22Rv1 (cell line): ENCODE results near the gene TRAM2.

ENCODE experiments used
- H3K27ac ChIP-seq: fragments of 450-650 bp; 2 replicates; pipeline ENCODE4 v1.5.1; 2017
- ZFX ChIP-seq: fragments of 450-650 bp; IDR thresholded peaks from 2 replicates; pipeline ENCODE4 v1.6.1; 2017; ENCODE audit warnings: antibody characterized with exemption, borderline replicate concordance
- TF ChIP-seq, protein P1 (sequence below): fragments of 450-650 bp; IDR thresholded peaks from 2 replicates; pipeline ENCODE4 v1.5.1; 2017; ENCODE audit warnings: mild to moderate bottlenecking

TRAM2 gene

GRCh38 chr6:52457096-52457495 is 119.8 kb downstream of the TRAM2 start:
- TF ChIP-seq, protein P1, sequence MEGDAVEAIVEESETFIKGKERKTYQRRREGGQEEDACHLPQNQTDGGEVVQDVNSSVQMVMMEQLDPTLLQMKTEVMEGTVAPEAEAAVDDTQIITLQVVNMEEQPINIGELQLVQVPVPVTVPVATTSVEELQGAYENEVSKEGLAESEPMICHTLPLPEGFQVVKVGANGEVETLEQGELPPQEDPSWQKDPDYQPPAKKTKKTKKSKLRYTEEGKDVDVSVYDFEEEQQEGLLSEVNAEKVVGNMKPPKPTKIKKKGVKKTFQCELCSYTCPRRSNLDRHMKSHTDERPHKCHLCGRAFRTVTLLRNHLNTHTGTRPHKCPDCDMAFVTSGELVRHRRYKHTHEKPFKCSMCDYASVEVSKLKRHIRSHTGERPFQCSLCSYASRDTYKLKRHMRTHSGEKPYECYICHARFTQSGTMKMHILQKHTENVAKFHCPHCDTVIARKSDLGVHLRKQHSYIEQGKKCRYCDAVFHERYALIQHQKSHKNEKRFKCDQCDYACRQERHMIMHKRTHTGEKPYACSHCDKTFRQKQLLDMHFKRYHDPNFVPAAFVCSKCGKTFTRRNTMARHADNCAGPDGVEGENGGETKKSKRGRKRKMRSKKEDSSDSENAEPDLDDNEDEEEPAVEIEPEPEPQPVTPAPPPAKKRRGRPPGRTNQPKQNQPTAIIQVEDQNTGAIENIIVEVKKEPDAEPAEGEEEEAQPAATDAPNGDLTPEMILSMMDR = no peak
- TF ChIP-seq ZFX = no peak
- H3K27ac ChIP-seq = no peak overlapping the region

DNA sequence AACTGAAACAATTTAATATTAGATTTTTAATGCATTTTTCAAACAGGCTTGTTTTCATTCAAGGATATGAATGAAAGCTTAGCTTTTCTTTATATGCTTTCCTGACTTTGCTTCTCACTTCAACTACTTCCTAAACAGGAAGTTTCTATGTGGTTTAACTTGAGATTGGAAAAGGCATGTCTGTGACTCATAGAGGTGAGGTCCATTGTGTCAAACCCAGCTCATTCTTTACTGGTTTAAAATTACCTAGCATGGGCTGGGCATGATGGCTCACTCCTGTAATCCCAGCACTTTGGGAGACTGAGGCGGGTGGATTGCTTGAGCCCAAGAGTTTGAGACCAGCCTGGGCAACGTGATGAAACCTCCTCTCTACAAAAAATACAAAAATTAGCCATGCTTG is 122.3 kb downstream of the TRAM2 start:
- TF ChIP-seq, protein P1 = no peak
- TF ChIP-seq ZFX = no peak
- no peak overlapping the region for H3K27ac ChIP-seq
